NCI-H2081 treated with DMSO at 0.1 percent for 48 hours (cell line): Measurements from ENCODE around the gene FAM13A.
"Not testable (repeated sequence)": the region's sequence is repeated elsewhere in the genome, so short reads cannot be mapped to it uniquely, and the experiment has no call there.

ENCODE experiments used
- DNase-seq: peaks from one replicate; lab custom pipeline; 2025; lab: John Stamatoyannopoulos, UW

The FAM13A gene

DNA sequence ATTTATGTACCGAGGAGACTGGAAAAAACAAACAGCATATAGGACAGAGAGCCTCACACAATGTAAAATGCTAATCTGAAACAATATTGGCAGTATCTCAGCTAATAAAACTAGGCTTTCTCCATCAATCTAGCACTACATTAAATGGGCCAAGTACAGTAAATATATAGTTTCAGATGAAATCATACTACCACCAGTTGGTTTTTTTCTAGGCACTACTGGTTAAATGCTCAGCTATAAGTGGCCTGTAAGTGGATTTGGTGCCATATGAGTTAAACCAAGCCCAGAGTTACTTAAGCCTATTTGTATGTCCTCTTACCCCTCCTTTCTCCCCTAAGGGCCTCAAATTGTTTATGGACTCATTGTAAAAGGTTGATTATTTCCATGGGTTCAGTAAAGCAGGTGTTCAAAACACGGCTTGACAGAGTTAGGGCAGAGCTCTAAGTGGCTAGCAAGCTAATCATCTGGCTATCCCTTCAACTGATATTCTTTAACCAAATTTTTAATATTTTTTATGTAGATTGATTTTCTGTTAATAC, 57.5 kb downstream of the FAM13A start:
- peak; percentile 41 for DNase-seq

DNA sequence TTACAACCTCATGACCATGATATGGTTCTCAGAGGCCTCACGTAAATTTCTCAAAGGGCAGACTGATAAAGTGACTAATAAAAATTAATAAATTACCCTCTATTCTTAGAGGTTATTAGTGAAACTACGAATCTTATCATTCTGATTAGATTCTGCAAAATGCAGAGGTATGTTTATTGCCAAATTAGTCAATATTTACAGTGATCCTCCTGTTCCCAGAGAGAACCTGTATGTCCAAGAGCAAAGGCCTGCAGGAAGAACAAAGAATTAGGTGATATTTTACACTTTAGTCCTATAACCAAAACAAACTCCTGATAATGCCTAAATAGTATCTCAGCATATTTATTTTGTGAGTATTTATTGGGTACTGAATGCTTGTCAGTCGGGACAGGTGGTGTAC, 58.1 kb downstream of the FAM13A start:
- DNase-seq = no peak

DNA sequence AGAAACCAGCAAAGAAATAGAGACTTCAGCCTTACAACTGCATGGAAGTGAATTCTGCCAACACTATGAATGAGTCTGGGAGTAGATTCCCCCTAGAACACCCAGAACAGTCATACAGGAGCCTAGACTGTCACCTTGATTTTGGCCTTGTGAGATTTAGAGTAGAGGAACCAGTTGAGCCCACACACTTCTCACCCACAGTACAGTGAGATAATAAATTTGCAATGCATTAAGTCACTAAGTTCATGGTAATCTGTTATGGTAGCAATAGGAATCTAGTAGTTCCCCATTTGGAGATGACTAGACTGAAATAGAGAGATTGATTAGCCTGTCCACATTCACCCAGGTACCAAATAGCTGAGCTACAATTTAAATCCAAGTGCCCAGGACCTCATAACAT, 59.0 kb downstream of the FAM13A start:
- no peak for DNase-seq

DNA sequence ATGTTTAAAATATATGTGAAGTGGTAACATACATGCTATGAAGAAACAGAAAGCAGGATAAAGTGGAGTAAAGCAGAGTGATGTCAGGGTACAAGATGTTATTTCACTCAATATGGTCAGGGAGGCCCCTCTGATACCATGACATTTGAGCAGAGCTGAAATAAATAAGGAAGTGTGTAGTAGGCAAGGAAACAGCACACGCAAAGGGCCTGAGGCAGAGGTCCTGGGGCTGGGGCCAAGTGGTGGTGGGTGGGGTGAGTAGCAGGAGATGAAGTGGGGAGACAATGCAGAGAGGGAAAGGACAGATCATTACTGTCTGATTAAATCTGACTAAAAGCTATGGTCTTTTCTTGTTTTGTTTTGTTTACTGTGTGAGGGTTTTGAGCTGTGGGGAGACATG, 61.1 kb downstream of the FAM13A start:
- DNase-seq = no peak

DNA sequence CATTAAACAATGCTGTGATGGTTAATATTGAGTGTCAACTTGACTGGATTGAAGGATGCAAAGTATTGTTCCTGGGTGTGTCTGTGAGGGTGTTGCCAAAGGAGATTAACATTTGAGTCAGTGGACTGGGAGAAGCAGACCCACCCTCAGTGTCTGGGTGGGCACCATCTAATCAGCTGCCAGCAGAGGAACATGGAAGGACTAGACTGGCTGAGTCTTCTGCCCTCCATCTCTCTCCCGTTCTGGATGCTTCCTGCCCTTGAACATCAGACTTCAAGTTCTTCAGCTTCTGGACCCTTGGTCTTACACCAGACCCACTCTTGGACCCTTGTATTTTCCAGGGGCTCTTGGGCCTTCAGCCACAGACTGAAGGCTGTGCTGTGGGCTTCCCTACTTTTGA, 61.7 kb downstream of the FAM13A start:
- DNase-seq = not testable (repeated sequence)

DNA sequence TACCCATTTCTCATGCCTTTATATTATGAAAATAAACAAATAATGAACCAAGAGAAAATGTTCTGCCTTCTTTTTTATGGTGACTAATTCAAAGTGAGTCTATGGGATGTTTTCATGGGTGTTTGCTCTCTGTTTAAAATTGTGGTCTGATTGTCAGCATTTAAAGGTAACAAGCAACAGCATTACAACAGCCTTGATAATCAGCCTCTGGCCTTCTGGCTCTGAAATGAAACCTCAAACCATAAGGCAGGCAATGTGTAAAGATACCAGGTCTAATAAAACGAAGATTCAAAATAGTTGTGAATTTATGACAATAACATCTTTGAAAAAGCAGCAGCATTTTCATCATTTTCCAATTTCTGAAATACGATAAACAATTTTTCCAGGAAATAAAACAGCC, 63.7 kb downstream of the FAM13A start:
- DNase-seq = no peak

DNA sequence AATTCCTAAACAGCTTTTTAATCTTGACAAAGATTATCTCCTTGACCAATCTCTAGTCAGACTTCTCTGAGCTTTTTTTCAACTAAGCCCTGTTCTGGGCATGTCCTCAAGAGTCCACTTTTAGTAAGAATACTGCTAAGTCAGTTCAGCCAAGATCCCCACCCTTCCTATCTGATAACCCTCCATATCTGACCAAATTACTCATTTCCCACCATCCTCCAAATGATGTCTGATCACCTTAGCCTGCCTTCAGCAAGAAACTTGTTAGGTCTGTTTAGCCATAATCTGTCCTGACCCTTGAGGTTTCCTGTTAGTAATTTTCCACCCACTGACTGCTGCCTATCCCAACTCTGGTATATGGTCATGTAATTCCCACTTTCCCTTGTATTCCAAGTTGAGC, 65.2 kb downstream of the FAM13A start:
- no peak for DNase-seq

DNA sequence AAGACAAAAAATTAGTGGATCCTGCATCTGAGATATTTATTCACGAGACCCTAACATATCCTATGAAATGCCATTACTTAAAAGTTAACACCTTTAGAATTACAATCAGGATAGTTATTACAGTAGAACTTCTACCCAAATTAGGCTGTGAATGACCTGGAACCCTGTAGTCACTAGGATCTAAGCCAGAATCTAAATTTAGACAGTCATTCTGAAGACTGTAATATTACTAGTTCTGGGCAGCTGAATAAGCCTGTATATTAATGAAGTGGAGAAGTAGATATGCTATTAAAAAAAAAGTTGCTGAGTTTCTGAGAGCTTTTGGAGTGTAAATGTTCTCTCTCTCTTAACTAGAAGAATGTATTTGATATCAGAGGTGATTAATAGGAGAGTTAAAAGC, 67.0 kb downstream of the FAM13A start:
- no peak for DNase-seq

DNA sequence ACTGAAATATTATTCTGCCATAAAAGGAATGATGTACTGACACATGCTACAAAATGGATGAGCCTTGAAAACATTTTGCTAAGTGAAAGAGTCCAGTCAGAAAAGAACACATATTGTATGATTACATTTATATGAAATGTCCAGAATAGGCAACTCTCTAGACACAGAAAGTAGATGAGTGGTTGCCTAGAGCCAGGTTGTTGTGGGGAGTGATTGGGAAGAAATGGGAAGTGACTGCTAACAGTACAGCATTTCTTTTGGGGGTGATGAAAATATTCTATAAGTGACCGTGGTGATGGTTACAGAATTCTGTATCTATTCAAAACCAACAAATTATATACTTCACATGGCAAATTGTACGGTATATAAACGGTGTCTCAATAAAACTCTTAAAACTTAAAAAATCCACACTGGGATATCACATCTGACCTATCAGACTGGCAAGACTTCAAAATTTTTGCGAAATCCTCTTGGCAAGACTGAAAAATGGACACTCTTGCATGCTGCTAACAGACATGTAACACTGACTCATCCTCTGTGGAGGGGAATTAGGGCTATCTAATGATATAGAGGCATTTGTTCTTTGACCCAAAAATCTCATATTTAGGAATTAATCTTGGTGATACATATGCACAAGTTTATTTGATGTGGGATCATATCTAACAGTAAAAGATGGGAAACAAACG, 71.8 kb downstream of the FAM13A start:
- no peak for DNase-seq

DNA sequence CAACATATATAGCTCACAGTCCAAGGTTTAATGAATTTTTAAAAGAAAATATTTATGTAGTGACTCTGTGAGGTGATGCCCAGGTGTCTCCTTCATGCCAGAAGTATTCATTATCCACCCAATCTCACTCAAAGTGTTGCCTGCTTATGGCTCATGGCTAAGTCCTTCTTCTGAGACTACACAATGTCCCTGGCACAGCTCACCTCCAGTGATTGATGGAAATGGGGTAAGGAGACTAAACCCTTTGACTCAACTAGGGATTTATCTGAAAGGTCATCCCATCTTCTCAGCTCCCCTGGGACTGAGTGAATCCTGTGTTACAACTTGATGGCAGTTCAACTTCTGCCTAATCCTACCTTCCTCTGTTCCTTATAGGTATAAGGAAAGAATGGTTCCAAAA, 74.2 kb downstream of the FAM13A start:
- DNase-seq = no peak

DNA sequence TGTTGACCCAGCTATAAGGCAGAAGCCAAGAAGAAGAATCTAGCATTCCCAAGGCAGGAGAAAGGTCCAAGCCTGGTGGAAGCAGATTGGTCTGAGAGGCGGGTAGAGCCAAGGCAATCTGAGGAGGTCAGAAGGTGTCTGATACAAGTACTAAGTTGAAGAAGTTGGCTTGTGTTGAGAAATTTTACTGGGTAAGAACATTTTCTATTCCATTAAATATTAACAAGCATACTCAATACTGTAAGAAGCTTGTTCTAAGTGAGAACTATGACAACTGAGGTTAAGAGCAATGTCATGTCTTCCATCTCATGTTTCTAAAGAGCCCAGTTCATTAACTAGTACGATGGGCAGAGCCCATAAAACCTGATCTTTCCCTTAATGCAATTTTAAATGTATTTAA, 75.0 kb downstream of the FAM13A start:
- no peak for DNase-seq

DNA sequence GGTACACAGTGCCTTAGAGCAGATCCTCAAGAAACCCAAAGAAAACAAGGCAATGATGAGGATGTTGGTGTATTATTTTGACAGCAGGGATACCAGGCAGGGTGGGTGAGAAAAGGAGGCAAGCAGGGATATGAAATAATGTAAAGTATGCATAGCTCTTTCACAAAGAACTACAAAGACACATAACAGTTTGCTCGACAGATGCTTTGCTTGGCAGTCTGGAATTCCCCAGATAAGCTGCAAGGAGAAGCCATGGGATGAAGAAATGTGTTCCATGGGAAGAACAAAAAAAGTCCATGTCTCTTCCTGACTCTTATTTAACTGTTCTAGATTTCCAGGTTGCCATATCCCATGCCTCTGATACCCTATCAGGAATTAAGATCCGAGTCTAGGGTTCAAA, 75.4 kb downstream of the FAM13A start:
- DNase-seq = no peak

DNA sequence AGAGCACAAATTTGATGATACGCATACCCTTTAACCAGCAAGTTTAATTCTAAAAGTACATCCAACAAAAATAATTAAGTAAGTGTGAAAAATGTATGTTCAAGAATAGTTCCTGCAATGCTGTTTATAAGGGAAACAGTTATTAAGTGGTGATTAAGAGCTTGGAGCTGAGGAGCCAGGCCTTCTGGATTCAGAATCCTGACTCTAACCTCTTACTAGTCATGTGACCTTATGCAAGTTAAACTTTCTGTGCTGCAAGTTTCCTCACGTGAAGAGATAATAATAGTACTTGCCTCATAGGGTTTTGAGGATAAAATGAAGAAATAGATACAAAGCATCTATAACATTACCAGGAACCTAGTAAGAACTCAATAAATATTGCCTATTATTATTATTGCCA, 77.7 kb downstream of the FAM13A start:
- no peak for DNase-seq

DNA sequence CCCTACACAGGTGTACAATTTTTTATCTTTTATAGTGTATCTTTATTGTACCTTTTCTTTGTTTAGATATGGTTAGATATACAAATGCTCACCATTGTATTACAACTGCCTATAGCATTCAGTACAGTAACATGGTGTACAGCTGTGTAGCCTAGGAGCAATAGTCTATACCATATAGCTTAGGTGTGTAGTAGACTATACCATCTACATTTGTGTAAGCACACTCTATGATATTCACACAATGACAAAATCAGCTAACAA, 80.3 kb downstream of the FAM13A start:
- no peak for DNase-seq

DNA sequence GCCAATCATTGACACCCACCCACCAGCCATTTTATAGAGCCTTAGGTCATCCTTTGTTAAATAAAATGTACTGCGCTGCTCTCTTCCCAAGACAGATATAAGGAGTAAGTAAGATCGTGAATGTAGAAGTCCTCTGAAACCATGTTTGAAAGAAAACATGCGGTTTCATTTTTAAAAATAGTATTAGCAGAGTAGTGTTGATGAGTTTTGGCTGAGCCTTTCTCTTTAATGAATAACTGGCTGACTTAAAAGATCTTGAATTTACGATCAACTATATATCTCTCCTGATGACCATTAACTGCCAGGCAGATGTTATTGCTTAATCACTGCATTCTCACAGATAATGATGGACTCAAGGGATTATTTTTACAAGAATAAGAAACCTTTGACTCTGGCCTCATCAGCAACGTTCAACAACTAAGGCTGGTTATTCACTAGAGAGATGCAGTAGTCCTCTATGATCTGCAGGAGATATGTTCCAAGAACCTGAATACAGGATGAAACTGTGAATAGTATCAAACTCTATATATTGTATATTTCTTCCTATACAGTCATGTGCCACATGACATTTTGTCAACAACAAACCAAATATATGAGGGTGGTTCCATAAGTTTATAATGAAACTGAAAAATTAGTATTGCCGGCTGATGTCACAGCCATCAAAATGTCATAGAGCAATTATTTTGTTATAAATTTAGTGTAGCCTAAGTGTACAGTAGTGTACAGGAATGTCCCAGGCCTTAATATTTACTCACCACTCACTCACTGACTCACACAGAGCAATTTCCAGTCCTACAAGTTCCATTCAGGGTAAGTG, 80.8 kb downstream of the FAM13A start:
- DNase-seq = no peak

DNA sequence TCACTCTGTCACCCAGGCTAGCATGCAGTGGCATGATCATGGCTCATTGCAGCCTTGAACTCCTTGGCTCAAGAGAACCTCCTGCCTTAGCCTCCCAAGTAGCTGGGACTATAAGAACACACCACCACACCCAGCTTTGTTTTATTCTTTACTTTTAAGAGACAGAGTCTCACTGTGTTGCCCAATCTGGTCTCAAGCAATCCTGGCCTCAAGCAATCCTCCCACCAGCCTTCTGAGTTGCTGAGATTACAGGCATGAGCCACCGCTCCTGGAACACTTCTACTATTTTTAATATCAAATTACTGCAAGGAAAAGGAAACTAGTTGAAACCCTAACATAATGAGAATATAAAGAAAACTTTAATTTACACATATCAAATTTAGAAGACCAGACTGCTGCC, 85.4 kb downstream of the FAM13A start:
- DNase-seq = no peak

DNA sequence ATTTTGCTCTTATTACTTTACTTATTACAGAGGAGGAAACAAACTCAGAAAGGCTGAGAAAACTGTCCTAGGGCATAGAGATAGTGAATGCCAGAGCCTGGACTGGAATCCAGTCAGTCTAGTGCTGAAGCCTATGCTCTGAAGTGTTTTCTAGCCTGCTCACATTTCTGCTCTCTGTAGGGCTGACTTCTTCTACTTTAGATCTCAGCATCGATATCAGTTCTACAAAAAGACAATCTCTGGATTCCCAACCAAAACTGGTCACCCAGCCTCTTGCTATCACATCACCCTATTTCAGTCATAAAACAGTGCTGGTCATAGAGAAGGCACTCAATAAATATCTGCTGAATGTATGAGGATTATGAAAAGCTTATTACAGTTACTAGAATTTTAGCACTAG, 87.2 kb downstream of the FAM13A start:
- no peak for DNase-seq

DNA sequence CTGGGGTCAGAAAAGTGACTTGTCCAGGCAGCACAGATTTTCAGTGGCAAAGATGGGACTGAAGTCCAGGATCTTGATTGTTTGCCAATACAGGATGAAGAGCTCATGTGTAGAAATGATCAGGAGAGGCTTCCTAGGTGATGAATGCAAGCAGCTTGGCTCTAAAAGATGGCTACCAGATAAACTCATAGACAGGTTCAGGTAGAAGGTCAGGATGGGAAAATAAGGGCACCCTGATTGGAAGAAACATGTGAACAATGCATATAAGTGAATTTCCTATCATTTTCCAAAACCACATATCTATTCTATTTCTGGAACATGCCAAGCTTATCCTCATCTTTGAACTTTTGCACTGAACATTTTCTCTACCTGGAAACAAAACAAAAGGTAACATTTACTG, 87.7 kb downstream of the FAM13A start:
- DNase-seq = no peak

DNA sequence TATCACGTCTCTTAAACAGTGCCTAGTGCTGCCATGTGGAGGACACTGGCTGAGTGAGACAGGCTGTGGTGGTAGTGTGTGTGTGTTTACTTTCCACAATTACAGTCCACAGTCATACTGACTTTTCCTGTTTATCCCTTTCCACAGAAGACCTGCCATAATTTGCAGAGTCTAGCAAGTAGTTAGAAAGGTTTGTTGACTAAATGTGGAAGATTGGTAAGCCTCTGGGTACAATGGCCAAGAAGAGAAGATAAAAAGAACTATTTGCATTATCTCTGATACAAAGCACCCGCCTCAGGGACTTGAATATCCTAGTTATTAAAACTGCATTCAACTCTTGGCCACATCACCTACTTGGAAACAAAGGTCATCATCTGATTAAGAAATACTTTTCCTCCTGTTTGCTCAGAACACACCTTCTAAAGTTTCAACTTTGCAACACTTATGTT, 89.1 kb downstream of the FAM13A start:
- DNase-seq = no peak

DNA sequence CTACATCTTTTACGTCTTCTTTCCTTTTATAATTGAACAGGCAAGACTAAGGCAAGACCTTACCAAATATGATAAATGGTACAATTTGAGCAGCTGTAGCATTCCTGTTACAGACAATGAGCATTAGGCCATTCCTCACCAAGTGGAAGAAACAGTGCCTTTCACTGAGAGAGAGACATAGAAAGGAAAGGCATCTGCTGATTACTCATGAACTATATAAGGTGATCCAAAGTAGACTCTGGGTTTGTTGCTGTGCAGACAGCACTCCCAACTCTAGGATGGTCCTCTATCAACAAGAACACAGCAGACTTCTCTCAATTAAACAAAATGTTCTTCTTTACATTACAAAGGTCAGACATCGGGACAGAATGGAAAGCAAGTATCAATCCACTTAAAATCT, 91.9 kb downstream of the FAM13A start:
- DNase-seq = no peak

DNA sequence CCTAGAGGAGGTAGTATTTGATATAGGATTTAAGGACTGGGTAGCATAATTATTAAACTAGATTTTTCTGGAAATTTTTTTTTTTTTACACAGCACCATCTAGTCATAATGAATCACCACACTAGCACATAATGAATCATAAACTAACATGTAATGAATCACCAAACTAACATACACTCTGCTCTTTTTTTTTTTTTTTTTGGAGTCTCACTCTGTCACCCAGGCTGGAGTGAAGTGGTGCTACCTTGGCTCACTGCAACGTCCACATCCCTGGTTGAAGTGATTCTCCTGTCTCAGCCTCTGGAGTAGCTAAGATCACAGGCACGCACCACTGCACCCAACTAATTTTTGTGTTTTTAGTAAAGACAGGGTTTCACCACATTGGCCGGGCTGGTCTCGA, 92.5 kb downstream of the FAM13A start:
- DNase-seq = no peak

DNA sequence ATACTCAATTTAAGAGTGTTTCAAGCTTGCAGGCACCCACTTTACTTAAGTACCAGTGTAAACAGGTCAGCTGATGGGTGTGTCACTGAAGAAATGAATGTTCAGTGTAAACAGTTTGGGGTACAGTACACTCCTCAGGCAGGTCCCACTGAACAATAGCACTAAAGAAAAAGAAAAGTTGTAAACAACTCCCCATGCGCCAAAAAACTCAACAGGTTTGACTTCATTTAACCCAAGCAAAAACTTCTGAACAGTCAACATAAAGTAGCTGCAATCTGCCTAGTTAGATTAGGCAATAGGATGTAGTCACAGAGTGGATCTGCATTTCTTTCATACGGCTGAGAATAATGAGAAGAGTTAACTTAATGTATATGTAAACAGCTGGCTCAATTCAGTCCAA, 93.2 kb downstream of the FAM13A start:
- no peak for DNase-seq

DNA sequence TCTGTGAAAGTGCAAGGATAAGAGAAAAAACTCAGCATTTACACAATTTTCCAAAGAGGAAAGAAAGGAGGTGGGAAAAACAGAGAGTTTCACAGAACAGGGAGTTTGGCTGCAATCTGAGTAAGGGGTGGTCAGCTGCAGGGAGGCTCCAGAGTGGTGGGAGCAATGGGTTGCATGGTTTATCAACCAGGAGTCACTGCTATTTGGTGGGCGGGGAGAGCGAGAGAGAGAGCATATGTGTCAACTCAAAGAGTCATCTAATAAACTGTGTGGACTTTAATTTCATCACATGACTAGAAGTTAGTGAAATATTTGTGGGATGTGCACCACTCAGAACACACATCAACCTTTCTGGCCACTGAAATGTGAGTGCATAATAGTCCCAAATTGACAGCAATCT, 94.6 kb downstream of the FAM13A start:
- no peak for DNase-seq

DNA sequence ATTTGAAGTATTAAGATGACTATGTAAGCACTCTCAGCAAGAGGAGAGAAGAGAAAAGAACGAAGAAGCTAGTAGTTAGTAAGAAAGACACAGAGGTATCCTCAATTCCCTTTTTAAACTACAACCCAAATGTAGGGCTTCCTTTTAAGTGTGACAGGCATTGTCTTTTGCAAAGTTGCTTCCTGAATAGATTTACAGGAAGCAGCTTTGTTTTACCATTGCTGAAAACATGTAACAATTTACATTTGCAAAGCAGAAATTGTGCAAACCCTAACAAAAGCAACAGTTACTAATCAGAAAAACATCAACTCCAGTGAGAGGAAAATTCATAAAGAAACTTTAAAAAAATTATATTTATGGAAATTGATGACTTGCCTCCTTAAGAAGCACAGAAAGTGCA, 96.4 kb downstream of the FAM13A start:
- no peak for DNase-seq
